SK-N-SH (cell line): ENCODE data around the gene DPY19L1.

Source experiments
- EZH2phosphoT487 ChIP-seq: fragments of 200-600 bp; sonication (generic); IDR thresholded peaks from 2 replicates; pipeline ENCODE4 v1.6.1; 2017; ENCODE audit warnings: low read depth, mixed run types, mild to moderate bottlenecking, antibody characterized with exemption, moderate library complexity, borderline replicate concordance
- FOXJ3 ChIP-seq: sonication (generic); formaldehyde crosslinking; IDR thresholded peaks from 2 replicates; pipeline ENCODE4 v1.5.1; 2020; ENCODE audit warnings: mild to moderate bottlenecking, missing genetic modification reagents
- FOXM1 ChIP-seq: IDR thresholded peaks from 2 replicates; pipeline ENCODE4 v1.4.0; 2012; ENCODE audit warnings: low read depth, mild to moderate bottlenecking
- MEF2A ChIP-seq: IDR thresholded peaks from 2 replicates; pipeline ENCODE4 v1.4.0; 2012; ENCODE audit warnings: low read depth, borderline replicate concordance
- POLR2AphosphoS5 ChIP-seq: IDR thresholded peaks from 2 replicates; pipeline ENCODE4 v1.6.1; 2012; ENCODE audit warnings: low read depth, low read length
- RAD21 ChIP-seq: IDR thresholded peaks from 2 replicates; pipeline ENCODE4 v1.6.1; 2012; ENCODE audit warnings: mild to moderate bottlenecking, low read length
- SIN3A ChIP-seq: IDR thresholded peaks from 2 replicates; pipeline ENCODE4 v1.6.1; 2012; ENCODE audit warnings: low read depth, mild to moderate bottlenecking, low read length, moderate library complexity, borderline replicate concordance
- SMC3 ChIP-seq: IDR thresholded peaks from 2 replicates; pipeline ENCODE4 v1.6.1; 2012; ENCODE audit warnings: low read depth, low read length, improper control_type of control experiment
- TAF1 ChIP-seq: IDR thresholded peaks from 2 replicates; pipeline ENCODE4 v1.6.1; 2012; ENCODE audit warnings: low read depth, mild to moderate bottlenecking, low read length, moderate library complexity, borderline replicate concordance
- YY1 ChIP-seq: IDR thresholded peaks from 2 replicates; pipeline ENCODE4 v1.4.0; 2012; ENCODE audit warnings: low read depth, mild to moderate bottlenecking
- TF ChIP-seq, protein P1 (sequence below): fragments of 200-600 bp; sonication (generic); IDR thresholded peaks from 2 replicates; pipeline ENCODE4 v1.6.1; 2017; ENCODE audit warnings: antibody characterized with exemption, mild to moderate bottlenecking, moderate library complexity
- TF ChIP-seq, protein P2 (sequence below): IDR thresholded peaks from 2 replicates; pipeline ENCODE4 v1.6.1; 2012; ENCODE audit warnings: mild to moderate bottlenecking, low read depth, low read length, moderate library complexity

DNA sequence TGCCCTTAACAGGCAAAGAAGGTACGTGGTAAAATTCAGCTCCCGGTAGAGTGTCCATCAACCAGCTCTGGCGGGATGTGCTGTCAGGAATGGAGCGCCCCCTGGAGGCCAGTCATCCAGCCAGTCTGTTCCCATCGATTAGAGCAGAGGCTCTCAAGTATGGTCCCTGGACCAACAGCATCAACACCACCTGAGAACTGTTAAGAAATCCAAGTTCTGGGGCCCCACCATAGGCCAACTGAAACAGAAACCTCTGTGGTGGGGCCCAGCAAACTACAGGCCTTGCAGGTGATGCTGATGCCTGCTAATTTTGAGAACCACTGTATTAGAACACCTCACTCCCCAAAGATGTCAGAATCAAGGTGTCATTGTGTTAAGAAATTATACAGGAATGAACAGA, 109.2 kb downstream of the DPY19L1 start:
- TF ChIP-seq, protein P1, sequence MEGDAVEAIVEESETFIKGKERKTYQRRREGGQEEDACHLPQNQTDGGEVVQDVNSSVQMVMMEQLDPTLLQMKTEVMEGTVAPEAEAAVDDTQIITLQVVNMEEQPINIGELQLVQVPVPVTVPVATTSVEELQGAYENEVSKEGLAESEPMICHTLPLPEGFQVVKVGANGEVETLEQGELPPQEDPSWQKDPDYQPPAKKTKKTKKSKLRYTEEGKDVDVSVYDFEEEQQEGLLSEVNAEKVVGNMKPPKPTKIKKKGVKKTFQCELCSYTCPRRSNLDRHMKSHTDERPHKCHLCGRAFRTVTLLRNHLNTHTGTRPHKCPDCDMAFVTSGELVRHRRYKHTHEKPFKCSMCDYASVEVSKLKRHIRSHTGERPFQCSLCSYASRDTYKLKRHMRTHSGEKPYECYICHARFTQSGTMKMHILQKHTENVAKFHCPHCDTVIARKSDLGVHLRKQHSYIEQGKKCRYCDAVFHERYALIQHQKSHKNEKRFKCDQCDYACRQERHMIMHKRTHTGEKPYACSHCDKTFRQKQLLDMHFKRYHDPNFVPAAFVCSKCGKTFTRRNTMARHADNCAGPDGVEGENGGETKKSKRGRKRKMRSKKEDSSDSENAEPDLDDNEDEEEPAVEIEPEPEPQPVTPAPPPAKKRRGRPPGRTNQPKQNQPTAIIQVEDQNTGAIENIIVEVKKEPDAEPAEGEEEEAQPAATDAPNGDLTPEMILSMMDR: peak; percentile 64
- TF ChIP-seq FOXJ3 (CRISPR knock-in tag): no peak
- no peak for TF ChIP-seq TAF1
- no peak for TF ChIP-seq YY1
- TF ChIP-seq SMC3: peak; percentile 23; the same call in 1 of the 2 replicates
- TF ChIP-seq RAD21: peak; percentile 35; the same call in 1 of the 2 replicates
- TF ChIP-seq, protein P2, sequence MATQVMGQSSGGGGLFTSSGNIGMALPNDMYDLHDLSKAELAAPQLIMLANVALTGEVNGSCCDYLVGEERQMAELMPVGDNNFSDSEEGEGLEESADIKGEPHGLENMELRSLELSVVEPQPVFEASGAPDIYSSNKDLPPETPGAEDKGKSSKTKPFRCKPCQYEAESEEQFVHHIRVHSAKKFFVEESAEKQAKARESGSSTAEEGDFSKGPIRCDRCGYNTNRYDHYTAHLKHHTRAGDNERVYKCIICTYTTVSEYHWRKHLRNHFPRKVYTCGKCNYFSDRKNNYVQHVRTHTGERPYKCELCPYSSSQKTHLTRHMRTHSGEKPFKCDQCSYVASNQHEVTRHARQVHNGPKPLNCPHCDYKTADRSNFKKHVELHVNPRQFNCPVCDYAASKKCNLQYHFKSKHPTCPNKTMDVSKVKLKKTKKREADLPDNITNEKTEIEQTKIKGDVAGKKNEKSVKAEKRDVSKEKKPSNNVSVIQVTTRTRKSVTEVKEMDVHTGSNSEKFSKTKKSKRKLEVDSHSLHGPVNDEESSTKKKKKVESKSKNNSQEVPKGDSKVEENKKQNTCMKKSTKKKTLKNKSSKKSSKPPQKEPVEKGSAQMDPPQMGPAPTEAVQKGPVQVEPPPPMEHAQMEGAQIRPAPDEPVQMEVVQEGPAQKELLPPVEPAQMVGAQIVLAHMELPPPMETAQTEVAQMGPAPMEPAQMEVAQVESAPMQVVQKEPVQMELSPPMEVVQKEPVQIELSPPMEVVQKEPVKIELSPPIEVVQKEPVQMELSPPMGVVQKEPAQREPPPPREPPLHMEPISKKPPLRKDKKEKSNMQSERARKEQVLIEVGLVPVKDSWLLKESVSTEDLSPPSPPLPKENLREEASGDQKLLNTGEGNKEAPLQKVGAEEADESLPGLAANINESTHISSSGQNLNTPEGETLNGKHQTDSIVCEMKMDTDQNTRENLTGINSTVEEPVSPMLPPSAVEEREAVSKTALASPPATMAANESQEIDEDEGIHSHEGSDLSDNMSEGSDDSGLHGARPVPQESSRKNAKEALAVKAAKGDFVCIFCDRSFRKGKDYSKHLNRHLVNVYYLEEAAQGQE: no peak
- TF ChIP-seq POLR2AphosphoS5: no peak
- no peak for TF ChIP-seq SIN3A
- TF ChIP-seq MEF2A: no peak
- no peak for TF ChIP-seq FOXM1
- no peak for TF ChIP-seq EZH2phosphoT487
